ENCODE measurements around the gene ZBTB44. TPM values are rescaled to one million over a fixed set of nuclear protein-coding genes. Genes with fewer than 3 reads are reported as not detected.

Gene ZBTB44
- polyA plus RNA-seq, 1 of the 3 experiments (the other 2 are of a cell fraction) = 5.0 TPM

DNA sequence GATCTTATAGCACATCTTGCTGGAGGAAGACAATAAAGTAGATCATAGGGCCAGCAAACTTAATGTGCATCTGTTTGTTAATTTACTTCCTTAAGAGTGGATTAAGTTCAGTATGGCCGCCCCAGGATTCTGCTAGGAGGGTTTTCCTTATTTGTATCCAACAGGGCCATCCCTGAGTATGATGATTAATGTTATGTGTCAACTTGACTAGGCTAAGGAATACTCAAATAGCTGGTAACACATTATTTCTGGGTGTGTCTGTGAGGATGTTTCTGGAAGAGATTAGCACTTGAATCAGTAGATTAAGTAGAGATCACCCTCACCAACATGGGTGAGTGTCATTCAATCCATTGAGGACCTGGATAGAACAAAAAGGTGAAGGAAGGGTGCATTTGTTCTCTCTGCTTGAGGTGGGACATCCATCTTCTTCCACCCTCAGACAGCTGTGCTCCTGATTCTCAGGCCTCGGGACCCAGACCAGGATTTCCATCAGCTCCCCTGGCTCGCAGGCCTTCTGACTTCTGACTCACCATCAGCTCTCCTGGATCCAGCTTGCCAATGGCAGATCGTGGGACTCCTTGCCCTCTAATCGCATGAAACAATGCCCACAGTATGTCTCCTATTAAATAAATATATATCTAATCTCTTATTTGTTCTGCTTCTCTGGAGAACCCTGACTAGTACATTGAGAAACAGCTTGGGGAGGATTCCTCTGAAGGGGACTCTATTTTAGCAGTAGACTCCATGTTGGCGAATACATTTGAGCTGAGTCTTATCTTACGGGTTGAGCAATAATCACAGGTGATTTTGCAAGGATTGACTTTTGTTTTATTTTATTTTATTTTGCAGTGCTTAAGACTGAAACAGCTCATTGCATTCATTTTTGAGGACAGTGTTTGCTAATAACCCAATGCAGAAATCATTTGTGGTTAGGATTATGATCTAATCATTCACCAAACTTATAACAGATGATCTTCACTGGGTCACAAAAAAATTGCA, 9.0 kb upstream of the ZBTB44 start:
- H3K27ac ChIP-seq (ENCODE audit: low read depth in 2 of 2, low read length in 1 of 2) = no peak overlapping the region
- no peaks in the 10 kb centered on the region for H3K4me1 ChIP-seq (ENCODE audit: control insufficient read depth in 1 of 2, insufficient read depth in 2 of 2, low read depth in 1 of 2, low read length in 1 of 2)
- no peak overlapping the region for H2AFZ ChIP-seq (ENCODE audit: low read depth)
- H3K9me2 ChIP-seq = no peaks in the 10 kb centered on the region
- no peak overlapping the region for H3K9ac ChIP-seq
- no peak overlapping the region for H3K4me2 ChIP-seq
- POLR2A ChIA-PET = no interaction called here
- no peaks in the 10 kb centered on the region; the same call in 1 of the 2 replicates for H3K9me3 ChIP-seq
- CTCF ChIA-PET = interaction anchor here (1.1 kb wide), 1 partner anchor 111 kb away, joined by 3 read pairs; no protein-coding TSS in a partner anchor
- no peaks in the 10 kb centered on the region for H3K79me2 ChIP-seq (ENCODE audit: insufficient read depth)
- no peaks in the 10 kb centered on the region for H3F3A ChIP-seq (replicated peaks; ENCODE audit: insufficient read depth)
- no peak overlapping the region for H3K4me3 ChIP-seq (ENCODE audit: low read depth in 2 of 2, low read length in 1 of 2)
- no peak for DNase-seq
- H3K27me3 ChIP-seq (ENCODE audit: insufficient read depth) = no peaks in the 10 kb centered on the region
- no peaks in the 10 kb centered on the region for H3K36me3 ChIP-seq (replicated peaks in 1 of 2; ENCODE audit: control insufficient read depth in 1 of 2, insufficient read depth in 2 of 2, low read length in 1 of 2)
- TF ChIP-seq, protein P1, sequence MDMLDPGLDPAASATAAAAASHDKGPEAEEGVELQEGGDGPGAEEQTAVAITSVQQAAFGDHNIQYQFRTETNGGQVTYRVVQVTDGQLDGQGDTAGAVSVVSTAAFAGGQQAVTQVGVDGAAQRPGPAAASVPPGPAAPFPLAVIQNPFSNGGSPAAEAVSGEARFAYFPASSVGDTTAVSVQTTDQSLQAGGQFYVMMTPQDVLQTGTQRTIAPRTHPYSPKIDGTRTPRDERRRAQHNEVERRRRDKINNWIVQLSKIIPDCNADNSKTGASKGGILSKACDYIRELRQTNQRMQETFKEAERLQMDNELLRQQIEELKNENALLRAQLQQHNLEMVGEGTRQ (IDR thresholded peaks at IDR 0.05; ENCODE audit: borderline replicate concordance, low read depth, low read length) = no peak
- no peak for TF ChIP-seq TAF1 (IDR thresholded peaks at IDR 0.05; ENCODE audit: borderline replicate concordance, low read depth, low read length)
- TF ChIP-seq, protein P2, sequence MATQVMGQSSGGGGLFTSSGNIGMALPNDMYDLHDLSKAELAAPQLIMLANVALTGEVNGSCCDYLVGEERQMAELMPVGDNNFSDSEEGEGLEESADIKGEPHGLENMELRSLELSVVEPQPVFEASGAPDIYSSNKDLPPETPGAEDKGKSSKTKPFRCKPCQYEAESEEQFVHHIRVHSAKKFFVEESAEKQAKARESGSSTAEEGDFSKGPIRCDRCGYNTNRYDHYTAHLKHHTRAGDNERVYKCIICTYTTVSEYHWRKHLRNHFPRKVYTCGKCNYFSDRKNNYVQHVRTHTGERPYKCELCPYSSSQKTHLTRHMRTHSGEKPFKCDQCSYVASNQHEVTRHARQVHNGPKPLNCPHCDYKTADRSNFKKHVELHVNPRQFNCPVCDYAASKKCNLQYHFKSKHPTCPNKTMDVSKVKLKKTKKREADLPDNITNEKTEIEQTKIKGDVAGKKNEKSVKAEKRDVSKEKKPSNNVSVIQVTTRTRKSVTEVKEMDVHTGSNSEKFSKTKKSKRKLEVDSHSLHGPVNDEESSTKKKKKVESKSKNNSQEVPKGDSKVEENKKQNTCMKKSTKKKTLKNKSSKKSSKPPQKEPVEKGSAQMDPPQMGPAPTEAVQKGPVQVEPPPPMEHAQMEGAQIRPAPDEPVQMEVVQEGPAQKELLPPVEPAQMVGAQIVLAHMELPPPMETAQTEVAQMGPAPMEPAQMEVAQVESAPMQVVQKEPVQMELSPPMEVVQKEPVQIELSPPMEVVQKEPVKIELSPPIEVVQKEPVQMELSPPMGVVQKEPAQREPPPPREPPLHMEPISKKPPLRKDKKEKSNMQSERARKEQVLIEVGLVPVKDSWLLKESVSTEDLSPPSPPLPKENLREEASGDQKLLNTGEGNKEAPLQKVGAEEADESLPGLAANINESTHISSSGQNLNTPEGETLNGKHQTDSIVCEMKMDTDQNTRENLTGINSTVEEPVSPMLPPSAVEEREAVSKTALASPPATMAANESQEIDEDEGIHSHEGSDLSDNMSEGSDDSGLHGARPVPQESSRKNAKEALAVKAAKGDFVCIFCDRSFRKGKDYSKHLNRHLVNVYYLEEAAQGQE (IDR thresholded peaks at IDR 0.05; ENCODE audit: low read depth, low read length) = no peak
- TF ChIP-seq SIN3A (IDR thresholded peaks at IDR 0.05; ENCODE audit: borderline replicate concordance, low read depth, low read length) = no peak
- TF ChIP-seq RAD21 (IDR thresholded peaks at IDR 0.05; ENCODE audit: low read length) = no peak
- TF ChIP-seq, protein P3, sequence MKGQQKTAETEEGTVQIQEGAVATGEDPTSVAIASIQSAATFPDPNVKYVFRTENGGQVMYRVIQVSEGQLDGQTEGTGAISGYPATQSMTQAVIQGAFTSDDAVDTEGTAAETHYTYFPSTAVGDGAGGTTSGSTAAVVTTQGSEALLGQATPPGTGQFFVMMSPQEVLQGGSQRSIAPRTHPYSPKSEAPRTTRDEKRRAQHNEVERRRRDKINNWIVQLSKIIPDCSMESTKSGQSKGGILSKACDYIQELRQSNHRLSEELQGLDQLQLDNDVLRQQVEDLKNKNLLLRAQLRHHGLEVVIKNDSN (IDR thresholded peaks at IDR 0.05; ENCODE audit: borderline replicate concordance, low read depth) = no peak
- TF ChIP-seq, protein P4, sequence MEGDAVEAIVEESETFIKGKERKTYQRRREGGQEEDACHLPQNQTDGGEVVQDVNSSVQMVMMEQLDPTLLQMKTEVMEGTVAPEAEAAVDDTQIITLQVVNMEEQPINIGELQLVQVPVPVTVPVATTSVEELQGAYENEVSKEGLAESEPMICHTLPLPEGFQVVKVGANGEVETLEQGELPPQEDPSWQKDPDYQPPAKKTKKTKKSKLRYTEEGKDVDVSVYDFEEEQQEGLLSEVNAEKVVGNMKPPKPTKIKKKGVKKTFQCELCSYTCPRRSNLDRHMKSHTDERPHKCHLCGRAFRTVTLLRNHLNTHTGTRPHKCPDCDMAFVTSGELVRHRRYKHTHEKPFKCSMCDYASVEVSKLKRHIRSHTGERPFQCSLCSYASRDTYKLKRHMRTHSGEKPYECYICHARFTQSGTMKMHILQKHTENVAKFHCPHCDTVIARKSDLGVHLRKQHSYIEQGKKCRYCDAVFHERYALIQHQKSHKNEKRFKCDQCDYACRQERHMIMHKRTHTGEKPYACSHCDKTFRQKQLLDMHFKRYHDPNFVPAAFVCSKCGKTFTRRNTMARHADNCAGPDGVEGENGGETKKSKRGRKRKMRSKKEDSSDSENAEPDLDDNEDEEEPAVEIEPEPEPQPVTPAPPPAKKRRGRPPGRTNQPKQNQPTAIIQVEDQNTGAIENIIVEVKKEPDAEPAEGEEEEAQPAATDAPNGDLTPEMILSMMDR (IDR thresholded peaks at IDR 0.05) = no peak
- no peak for TF ChIP-seq MEF2A (IDR thresholded peaks at IDR 0.05; ENCODE audit: borderline replicate concordance, low read depth)
- TF ChIP-seq JUND (IDR thresholded peaks at IDR 0.05) = no peak
- no peaks in the 10 kb centered on the region for H4K20me1 ChIP-seq (ENCODE audit: insufficient read depth)
- 59% methylated on average over 5 of the region's 7 CpGs for WGBS (ENCODE audit: low lambda C conversion rate)

Data from SK-N-SH (cell line).